GM19468 (cell line): ENCODE results near the gene TPO.

Experiments used
- ATAC-seq: cut with Tn5 transposase; IDR thresholded peaks from one replicate; pipeline ENCODE4 v1.9.1; 2021; ENCODE audit warnings: mild to moderate bottlenecking, moderate library complexity, moderate number of reproducible peaks; ENCODE audit not compliant: unreplicated experiment; ENCODE audit errors: extremely low read depth

The TPO gene

GRCh38 chr2:1438972-1439371 lies 25.7 kb downstream of the TPO start:
- ATAC-seq = no peak

GRCh38 chr2:1440581-1440980 lies 27.3 kb downstream of the TPO start:
- no peak for ATAC-seq

DNA sequence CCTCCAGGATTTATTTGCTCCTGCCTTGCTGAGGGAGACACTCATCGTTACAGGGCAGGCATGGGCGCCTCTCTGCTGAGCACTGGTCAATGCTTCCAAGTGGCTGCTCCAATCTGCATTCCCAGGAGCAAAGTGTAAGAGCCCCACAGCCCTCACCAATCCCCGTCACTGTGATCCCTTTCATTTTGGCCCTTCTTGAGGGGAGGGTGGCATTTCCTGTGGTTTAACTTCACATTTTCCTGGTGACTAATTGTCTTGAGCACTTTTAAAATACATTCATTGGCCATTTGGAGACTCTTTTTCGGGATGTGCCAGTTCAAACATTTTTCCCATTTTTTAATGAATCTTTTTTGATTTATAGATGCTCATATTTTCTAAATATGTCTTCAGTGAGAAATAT lies 33.0 kb downstream of the TPO start:
- ATAC-seq = no peak

- no peak for ATAC-seq
These were observed 34.7 kb downstream of the TPO start for GRCh38 chr2:1448009-1448408.

- no peak for ATAC-seq
These were observed 37.7 kb downstream of the TPO start for GRCh38 chr2:1450915-1451314.

DNA sequence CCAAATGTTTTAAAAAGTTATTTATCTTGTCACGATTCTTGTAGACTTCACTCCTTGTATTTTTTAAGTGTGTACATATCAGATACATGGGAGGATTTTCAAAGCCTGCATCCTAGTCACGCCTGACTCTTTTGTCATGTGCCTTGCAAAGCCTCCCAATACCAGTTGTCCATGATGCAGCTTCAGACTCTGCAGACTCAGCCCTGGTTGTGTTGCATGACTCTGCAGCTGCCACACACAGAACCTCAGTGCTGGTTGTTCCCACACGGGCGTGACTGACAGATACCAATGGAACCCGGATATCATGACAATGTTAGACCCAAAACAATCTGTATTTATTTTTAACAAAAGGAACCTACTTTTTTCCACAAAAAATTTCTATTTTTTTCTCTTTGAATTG lies 38.2 kb downstream of the TPO start:
- no peak for ATAC-seq

DNA sequence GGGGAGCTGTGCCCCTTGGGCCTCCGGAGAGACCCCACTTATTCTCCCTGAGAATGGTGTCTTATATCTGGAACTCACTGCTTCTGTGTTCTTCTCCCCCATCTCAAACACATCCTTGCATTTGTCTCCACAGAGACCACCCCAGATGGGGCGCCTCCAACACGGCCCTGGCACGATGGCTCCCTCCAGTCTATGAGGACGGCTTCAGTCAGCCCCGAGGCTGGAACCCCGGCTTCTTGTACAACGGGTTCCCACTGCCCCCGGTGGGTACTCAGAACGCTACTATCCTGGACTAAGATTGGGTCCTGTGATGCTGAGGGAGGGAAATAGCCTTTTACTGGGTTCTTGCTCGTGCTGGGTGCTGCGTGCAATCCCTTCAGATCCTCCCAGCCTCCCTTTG lies 40.3 kb downstream of the TPO start:
- no peak for ATAC-seq

DNA sequence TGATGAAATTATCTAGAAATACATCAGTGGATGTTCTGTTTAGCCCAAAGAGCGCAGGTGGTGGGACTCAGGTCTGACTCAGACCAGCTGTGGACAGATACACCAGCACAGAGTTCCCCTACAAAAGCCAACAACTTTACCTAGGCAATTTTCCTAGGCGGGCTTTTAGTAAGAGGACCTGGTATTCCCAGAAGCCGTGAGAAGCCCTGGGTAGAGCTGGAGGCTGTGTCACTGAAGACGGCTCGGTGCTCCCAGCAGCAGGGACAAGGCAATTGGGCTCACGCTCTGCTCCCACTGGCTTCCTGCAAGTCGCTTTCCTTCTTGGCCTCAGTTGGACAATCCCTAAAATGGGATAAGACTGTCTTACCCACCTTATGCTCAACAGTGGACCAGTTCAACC lies 41.1 kb downstream of the TPO start:
- ATAC-seq = no peak

DNA sequence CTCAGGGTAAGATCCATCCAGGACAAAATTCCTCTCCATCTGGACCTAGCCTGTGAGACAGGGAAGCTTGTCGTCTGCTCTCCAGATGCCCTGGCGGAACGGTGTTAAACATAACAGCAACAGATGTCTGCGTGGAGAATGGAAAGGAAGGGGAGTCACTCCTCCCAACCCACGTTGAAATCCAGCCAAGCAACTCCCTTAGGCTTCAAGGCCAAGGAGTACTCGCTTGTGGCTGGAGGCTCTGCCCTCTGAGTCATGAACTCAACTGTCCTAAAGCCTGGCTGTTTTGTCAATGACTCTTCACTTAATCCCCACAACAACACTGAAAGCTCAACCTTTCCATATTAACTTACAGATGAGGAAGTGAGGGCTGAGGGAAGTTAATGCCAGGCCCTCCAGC lies 42.2 kb downstream of the TPO start:
- no peak for ATAC-seq

GRCh38 chr2:1458432-1458831 lies 45.2 kb downstream of the TPO start:
- no peak for ATAC-seq

GRCh38 chr2:1459727-1460126 lies 46.5 kb downstream of the TPO start:
- no peak for ATAC-seq

DNA sequence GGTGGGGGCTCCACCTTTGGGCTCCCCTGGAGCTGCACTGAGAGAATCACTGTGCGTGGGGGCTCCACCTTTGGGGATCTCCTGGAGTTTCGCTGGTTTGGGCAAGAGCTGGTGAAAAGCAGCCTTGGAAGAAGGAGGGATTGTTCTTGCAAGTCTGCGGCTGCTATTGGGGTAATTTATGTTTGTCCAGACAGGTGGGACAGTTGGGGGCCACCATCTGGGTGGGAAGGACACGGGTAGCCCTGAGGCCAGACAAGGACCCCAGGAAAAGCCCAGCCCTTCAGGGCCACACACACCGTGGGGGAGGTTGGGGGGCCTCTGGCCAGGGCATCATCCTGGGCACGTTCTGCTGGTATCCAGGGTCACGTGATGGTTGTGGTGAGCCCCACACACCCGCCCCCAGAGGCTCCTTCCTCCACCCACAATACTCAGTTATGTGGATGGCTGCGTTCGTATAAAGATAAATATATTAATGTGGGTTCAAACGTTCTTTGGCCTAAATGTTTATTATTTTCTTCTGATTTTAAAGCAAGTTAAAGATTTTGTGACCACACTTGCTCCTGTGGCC lies 47.7 kb downstream of the TPO start:
- no peak for ATAC-seq

DNA sequence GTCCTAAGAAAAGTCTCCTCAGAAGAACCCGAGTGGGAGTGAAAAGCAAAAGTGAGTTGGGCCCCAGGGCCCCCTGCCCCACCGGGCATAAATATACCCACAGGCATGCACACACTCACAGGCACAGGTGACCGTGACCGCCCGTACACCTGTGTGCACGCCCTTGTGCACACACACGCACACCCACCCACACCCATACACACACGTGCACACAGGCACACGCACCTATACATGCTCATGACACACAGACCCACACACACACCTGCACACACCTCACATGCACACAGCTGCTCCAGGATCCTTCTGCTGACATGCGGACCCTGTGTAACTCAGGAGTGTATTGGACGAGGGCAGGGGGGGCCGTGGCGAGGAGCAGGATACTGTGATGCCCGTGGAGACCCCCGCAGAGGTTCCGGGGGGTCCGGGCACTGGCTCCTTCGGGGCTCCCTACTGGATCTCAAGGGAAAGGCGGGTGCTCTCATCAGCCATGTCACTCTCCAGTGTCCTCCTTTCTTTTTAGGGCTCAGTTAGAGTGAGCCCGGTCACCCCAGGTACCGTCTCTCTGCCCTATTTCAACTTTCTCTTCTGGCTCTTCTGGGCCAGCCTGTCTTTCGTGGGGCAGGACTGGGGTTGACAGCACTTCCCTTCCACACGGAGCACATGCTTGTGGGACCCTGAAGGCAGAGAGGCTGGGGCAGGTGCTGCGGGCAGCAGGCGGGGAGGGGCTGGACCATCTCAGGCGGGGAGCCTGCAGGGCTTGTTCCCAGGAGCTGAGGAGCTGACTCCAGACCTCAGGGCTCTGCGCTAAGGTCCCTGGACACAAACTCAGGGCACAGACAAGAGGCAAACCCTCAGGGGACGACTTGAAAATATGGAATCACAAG lies 48.5 kb downstream of the TPO start:
- ATAC-seq = no peak

DNA sequence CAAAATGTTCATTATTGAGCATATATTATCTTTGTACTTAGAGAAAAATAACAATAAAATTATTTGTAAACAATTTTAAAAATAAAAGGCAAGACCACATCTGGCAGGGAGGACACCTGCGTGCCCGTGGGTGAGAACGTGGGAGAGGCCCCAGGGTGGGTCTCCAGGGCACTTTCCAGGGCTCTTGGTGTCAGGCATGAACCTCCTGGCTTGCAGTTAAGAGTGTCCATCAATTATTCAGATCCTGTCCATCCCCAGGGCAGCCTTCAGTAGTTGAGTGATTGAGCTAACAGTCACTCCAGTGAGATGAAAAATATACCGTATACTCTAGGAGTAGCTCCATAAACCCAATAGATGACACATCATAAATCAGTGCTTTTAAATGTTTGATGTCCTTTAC lies 49.7 kb downstream of the TPO start:
- no peak for ATAC-seq

DNA sequence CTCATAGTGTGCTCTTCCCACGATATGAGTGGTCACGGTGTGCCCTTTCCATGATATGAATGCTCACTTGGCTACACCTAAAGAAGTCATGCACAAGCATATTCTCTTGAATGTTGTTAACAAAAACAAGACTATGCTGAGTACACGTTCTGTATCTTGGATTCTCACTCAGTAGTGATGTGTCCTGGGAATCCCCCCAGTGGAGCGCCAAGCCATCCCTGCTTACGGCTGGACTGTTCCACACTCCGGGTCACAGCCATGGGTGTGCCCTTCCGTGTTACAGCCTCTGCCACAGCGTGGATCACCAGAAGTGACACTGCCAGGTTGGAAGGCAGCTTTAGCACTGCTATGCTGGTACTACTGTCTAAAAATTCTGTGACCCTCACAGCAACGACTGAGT lies 59.1 kb downstream of the TPO start:
- no peak for ATAC-seq

GRCh38 chr2:1476617-1477195 lies 63.4 kb downstream of the TPO start:
- no peak for ATAC-seq

- ATAC-seq = no peak
These were observed 64.2 kb downstream of the TPO start for GRCh38 chr2:1477196-1478040.

GRCh38 chr2:1478311-1479305 lies 65.3 kb downstream of the TPO start:
- no peak for ATAC-seq

GRCh38 chr2:1479346-1479745 lies 66.1 kb downstream of the TPO start:
- no peak for ATAC-seq

- no peak for ATAC-seq
These were observed 67.4 kb downstream of the TPO start for GRCh38 chr2:1480671-1481076.
